GM10248 (cell line): ENCODE measurements around the gene NAA80.
A peak's percentile ranks its signal among the peaks of the same experiment; 100 is the strongest.

Source experiments
- CTCF ChIA-PET: fragments of 300-600 bp; sonication (Branson Sonifier 250); formaldehyde crosslinking; extraction: SDS; loops from one replicate; lab custom pipeline; 2021; ENCODE audit warnings: antibody characterized with exemption; lab: Yijun Ruan, JAX
- POLR2A ChIA-PET: fragments of 350-650 bp; sonication (Branson Sonifier 250); formaldehyde crosslinking; extraction: SDS; loops from one replicate; lab custom pipeline; 2020; ENCODE audit warnings: antibody characterized with exemption; lab: Yijun Ruan, JAX
- DNase-seq: peaks from one replicate; pipeline ENCODE4 v3.0.0; 2012; ENCODE audit errors: extremely low spot score
- CTCF ChIP-seq: IDR thresholded peaks from 2 replicates; pipeline ENCODE4 v1.5.1; 2012; ENCODE audit warnings: mild to moderate bottlenecking, low read depth; ENCODE audit errors: extremely low read depth, missing control alignments, control extremely low read depth

The NAA80 gene

DNA sequence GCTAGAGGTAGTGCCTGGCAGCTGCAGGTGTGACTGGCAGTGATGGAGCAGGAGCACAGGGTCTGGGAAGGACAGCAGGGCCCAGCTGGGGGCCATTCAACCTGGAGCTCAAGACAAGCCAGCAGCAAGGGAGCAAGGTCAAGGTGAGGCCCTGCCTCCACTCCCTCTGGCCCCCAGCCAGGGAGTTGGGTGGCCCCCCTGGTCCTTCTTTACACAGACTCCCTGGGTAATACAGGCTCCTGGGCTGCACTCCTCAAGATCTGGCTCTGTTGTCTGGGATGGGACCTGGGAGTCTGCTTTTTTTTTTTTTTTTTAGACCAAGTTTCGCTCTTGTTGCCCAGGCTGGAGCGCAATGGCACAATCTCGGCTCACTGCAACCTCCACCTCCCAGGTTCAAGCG lies 48.7 kb downstream of the NAA80 start:
- no peak for DNase-seq
- CTCF ChIA-PET: interaction anchor here (0.6 to 12.7 kb wide), 6 partner anchors 8 to 78 kb away, joined by 3 to 276 read pairs (median 4); partner anchors contain the start of genes GNAI2 and TUSC2
- POLR2A ChIA-PET: interaction anchor here (1.0 kb wide), 1 partner anchor 9 kb away, joined by 3 read pairs; no protein-coding TSS in a partner anchor
- no peak for TF ChIP-seq CTCF

- no peak for DNase-seq
- no peak for TF ChIP-seq CTCF
- ChIA-PET CTCF (interaction anchor here (1.1 to 12.7 kb wide), 5 partner anchors 9 to 79 kb away, joined by 3 to 276 read pairs (median 3); partner anchors contain the start of genes GNAI2 and TUSC2), POLR2A (no interaction called here)
Measured at GRCh38 chr3:50249457-50249856, 49.7 kb downstream of the NAA80 start.

GRCh38 chr3:50248387-50248786 lies 50.8 kb downstream of the NAA80 start:
- TF ChIP-seq CTCF: no peak
- ChIA-PET POLR2A (no interaction called here), CTCF (interaction anchor here (5.5 to 12.7 kb wide), 2 partner anchors 10 to 17 kb away, joined by 152 to 276 read pairs; partner anchors contain the start of gene GNAI2)
- no peak for DNase-seq

GRCh38 chr3:50246517-50246954 lies 52.7 kb downstream of the NAA80 start:
- CTCF ChIA-PET: interaction anchor here (0.7 to 12.7 kb wide), 38 partner anchors 12 to 1727 kb away, joined by 3 to 276 read pairs (median 4); partner anchors contain the start of genes ABHD14B, GNAI2, GNAT1 and HYAL2
- POLR2A ChIA-PET: interaction anchor here (0.6 to 1.1 kb wide), 3 partner anchors 11 to 38 kb away, joined by 3 to 9 read pairs (median 4); partner anchors contain the start of gene GNAI2
- no peak for TF ChIP-seq CTCF
- DNase-seq: peak; percentile 78
